B cell (primary cell): ENCODE results near the gene NKX6-2. TPM values are rescaled to one million over a fixed set of nuclear protein-coding genes. Genes with fewer than 3 reads are reported as not detected.

Experiments used
- ATAC-seq: fragments of 200-7000 bp; cut with Tn5 transposase; one replicate; pipeline ENCODE4 v1.10.0; 2021; ENCODE audit warnings: low read depth, mild to moderate bottlenecking, moderate number of reproducible peaks, moderate library complexity
- CTCF ChIA-PET: fragments of 350-600 bp; sonication (Branson Sonifier 250); formaldehyde crosslinking; loops from one replicate; lab custom pipeline; 2021; ENCODE audit warnings: antibody characterized with exemption, inconsistent platforms; lab: Charles Lee
- POLR2A ChIA-PET: fragments of 350-600 bp; sonication (Branson Sonifier 250); formaldehyde crosslinking; loops from one replicate; lab custom pipeline; 2021; ENCODE audit warnings: antibody characterized with exemption; lab: Charles Lee
- DNase-seq: peaks from one replicate; pipeline ENCODE4 v3.0.0; 2013
- H2AFZ ChIP-seq: 2 replicates; pipeline ENCODE4 v1.6.1; 2012; ENCODE audit warnings: mild to moderate bottlenecking, low read depth, low read length; ENCODE audit not compliant: insufficient read depth, poor library complexity, severe bottlenecking
- H3K27ac ChIP-seq, 2 donors: 1 replicate in 1 of 2; 2 replicates in 1 of 2; pipeline ENCODE4 v1.5.1; 2012 to 2013; ENCODE audit warnings: low read length in 2 of 2, mild to moderate bottlenecking in 2 of 2, moderate library complexity in 1 of 2
- H3K27me3 ChIP-seq, 4 experiments: fragments of 200-600 bp in 1 of 4; sonication (generic) in 1 of 4; replicated peaks in 1 of 4; 1 replicate in 2 of 4; 2 replicates in 2 of 4; pipeline versions ENCODE4 v1.6.1 to v1.7.0; 2013 to 2016; ENCODE audit warnings: low read length in 3 of 4, mild to moderate bottlenecking in 2 of 4, mixed read lengths in 1 of 4, moderate library complexity in 1 of 4; ENCODE audit not compliant: insufficient read depth in 4 of 4, control insufficient read depth in 3 of 4; ENCODE audit errors: control extremely low read depth in 1 of 4
- H3K36me3 ChIP-seq, 2 experiments: replicated peaks in 1 of 2; 1 replicate in 1 of 2; 2 replicates in 1 of 2; pipeline versions ENCODE4 v1.6.1 to v1.7.1; 2013; ENCODE audit warnings: low read length in 1 of 2; ENCODE audit not compliant: insufficient read depth in 2 of 2, control insufficient read depth in 1 of 2; ENCODE audit errors: control extremely low read depth in 1 of 2, extremely low read depth in 1 of 2
- H3K4me1 ChIP-seq, 2 donors: fragments of 200-600 bp in 1 of 2; sonication (generic) in 1 of 2; 1 replicate in 1 of 2; 2 replicates in 1 of 2; pipeline versions ENCODE4 v1.5.1 to v1.6.1; 2013 to 2017; ENCODE audit warnings: low read length in 2 of 2; ENCODE audit not compliant: control insufficient read depth in 2 of 2, insufficient read depth in 2 of 2
- H3K4me2 ChIP-seq: replicated peaks from 2 replicates; pipeline ENCODE3; 2012; ENCODE audit warnings: mild to moderate bottlenecking, low read depth, low read length; ENCODE audit not compliant: poor library complexity, severe bottlenecking
- H3K4me3 ChIP-seq, 5 experiments: fragments of 200-600 bp in 1 of 5; sonication (generic) in 1 of 5; 1 replicate in 3 of 5; 2 replicates in 2 of 5; pipeline versions ENCODE4 v1.5.1 to v1.7.0; 2011 to 2016; ENCODE audit warnings: low read length in 4 of 5, mild to moderate bottlenecking in 4 of 5, low read depth in 2 of 5, control low read depth in 1 of 5, moderate library complexity in 1 of 5; ENCODE audit not compliant: insufficient read depth in 1 of 5; ENCODE audit errors: control extremely low read depth in 1 of 5, extremely low read depth in 1 of 5
- H3K79me2 ChIP-seq: fragments of 200-600 bp; sonication (generic); one replicate; pipeline ENCODE4 v1.6.0; 2016; ENCODE audit warnings: low read length; ENCODE audit not compliant: control insufficient read depth, insufficient read depth
- H3K9ac ChIP-seq: fragments of 200-600 bp; sonication (generic); 2 replicates; pipeline ENCODE4 v1.6.1; 2017; ENCODE audit warnings: mild to moderate bottlenecking, low read length, moderate library complexity
- H3K9me3 ChIP-seq, 3 donors: one replicate each; pipeline versions ENCODE4 v1.6.1 to v1.7.1; 2013; ENCODE audit warnings: low read length in 2 of 3; ENCODE audit not compliant: control insufficient read depth in 2 of 3, insufficient read depth in 1 of 3; ENCODE audit errors: control extremely low read depth in 1 of 3
- H4K20me1 ChIP-seq: 2 replicates; pipeline ENCODE4 v1.6.0; 2012; ENCODE audit warnings: mild to moderate bottlenecking, low read length; ENCODE audit not compliant: insufficient read depth, control insufficient read depth, poor library complexity, severe bottlenecking
- H3K27ac Mint-ChIP-seq: one replicate; pipeline ENCODE4 v1.8.0; 2021; ENCODE audit warnings: mixed read lengths
- H3K27me3 Mint-ChIP-seq: one replicate; pipeline ENCODE4 v1.8.0; 2021; ENCODE audit warnings: mixed read lengths
- H3K4me1 Mint-ChIP-seq: one replicate; pipeline ENCODE4 v1.8.0; 2021; ENCODE audit warnings: mixed read lengths
- H3K4me3 Mint-ChIP-seq: one replicate; pipeline ENCODE4 v1.8.0; 2021; ENCODE audit warnings: mixed read lengths
- H3K9me3 Mint-ChIP-seq: one replicate; pipeline ENCODE4 v1.8.0; 2022; ENCODE audit warnings: mixed read lengths; ENCODE audit not compliant: insufficient read depth
- CTCF ChIP-seq: fragments of 200-600 bp; IDR thresholded peaks from one replicate; pipeline ENCODE4 v1.8.0; 2022; ENCODE audit warnings: antibody characterized with exemption, mild to moderate bottlenecking
- EZH2 ChIP-seq: IDR thresholded peaks from 2 replicates; pipeline ENCODE4 v1.6.1; 2012; ENCODE audit warnings: borderline replicate concordance, low read depth, mild to moderate bottlenecking, moderate library complexity, low read length; ENCODE audit not compliant: insufficient read depth, poor library complexity, severe bottlenecking
- WGBS: methylation state at CpG from one replicate; pipeline ENCODE4 v1.1.5; 2013; ENCODE audit warnings: missing lambda C conversion rate; ENCODE audit not compliant: insufficient coverage; 5-methylcytosine and 5-hydroxymethylcytosine counted together
- intact Hi-C: fragments of 100-400 bp; cut with micrococcal nuclease; formaldehyde crosslinking; loops from one replicate; pipeline ENCODE4 v1.10.0; 2022
- polyA plus RNA-seq: library from polyadenylated mRNA; depleted of rRNA; stranded (reverse); fragments of >200 nt; gene quantifications from 2 replicates; pipeline ENCODE4 v1.2.3, GENCODE V29; 2012
- total RNA-seq, 2 donors: library from RNA; stranded (reverse); fragments of 120-200 nt in 1 of 2; gene quantifications; 1 replicate in 1 of 2; 2 replicates in 1 of 2; pipeline versions ENCODE4 v1.2.3 to v1.2.4, GENCODE V29; 2013 to 2022

The NKX6-2 gene
- total and polyA plus RNA-seq, 2 donors (not counting 1 experiment from before 2014, with no cell fraction given): not detected

GRCh38 chr10:132768346-132769248, 17.4 kb downstream of the NKX6-2 start:
- Mint-ChIP-seq H3K4me1 (no peaks in the 10 kb centered on the region), H3K27ac (no peak overlapping the region), H3K9me3 (no peaks in the 10 kb centered on the region), H3K4me3 (no peak overlapping the region), H3K27me3 (no peaks in the 10 kb centered on the region)
- H2AFZ ChIP-seq: no peak overlapping the region
- peaks cover 0 to 43% (median 0%) of the 10 kb centered on the region in 3 donors for H3K9me3 ChIP-seq
- no peaks in the 10 kb centered on the region for H3K4me1 ChIP-seq
- peaks cover 7% of the 10 kb centered on the region for H4K20me1 ChIP-seq
- ATAC-seq (no peak), DNase-seq (no peak)
- no peaks in the 10 kb centered on the region for H3K27me3 ChIP-seq
- peaks cover 0 to 30% of the 10 kb centered on the region in 2 experiments for H3K36me3 ChIP-seq
- H3K4me2 ChIP-seq: no peak overlapping the region
- no peak overlapping the region for H3K27ac ChIP-seq
- no peaks in the 10 kb centered on the region for H3K79me2 ChIP-seq
- CTCF ChIA-PET: no interaction called here
- whole genome bisulfite sequencing: 97% methylated on average over 40 of the region's 41 CpGs
- TF ChIP-seq CTCF (no peak), EZH2 (no peak)
- no peak overlapping the region for H3K4me3 ChIP-seq
- intact Hi-C loops: no loop called here
- POLR2A ChIA-PET: no interaction called here
- no peak overlapping the region for H3K9ac ChIP-seq

GRCh38 chr10:132766291-132766690, 19.7 kb downstream of the NKX6-2 start:
- no peaks in the 10 kb centered on the region for H3K27me3 ChIP-seq
- Mint-ChIP-seq H3K27me3 (no peaks in the 10 kb centered on the region), H3K9me3 (no peaks in the 10 kb centered on the region), H3K4me1 (no peaks in the 10 kb centered on the region), H3K27ac (peak overlapping the region; percentile 16), H3K4me3 (no peak overlapping the region)
- no peak overlapping the region for H2AFZ ChIP-seq
- ChIA-PET POLR2A (no interaction called here), CTCF (no interaction called here)
- H3K27ac ChIP-seq: no peak overlapping the region
- H3K79me2 ChIP-seq: no peaks in the 10 kb centered on the region
- H3K9ac ChIP-seq: no peak overlapping the region
- intact Hi-C loops: no loop called here
- peaks cover 0 to 29% of the 10 kb centered on the region in 2 experiments for H3K36me3 ChIP-seq
- TF ChIP-seq EZH2 (no peak), CTCF (no peak)
- DNase-seq: no peak
- H3K4me1 ChIP-seq: no peaks in the 10 kb centered on the region
- H3K4me3 ChIP-seq: no peak overlapping the region
- ATAC-seq: no peak
- no peaks in the 10 kb centered on the region for H4K20me1 ChIP-seq
- H3K9me3 ChIP-seq: peaks cover 0 to 36% (median 0%) of the 10 kb centered on the region in 3 donors
- no peak overlapping the region for H3K4me2 ChIP-seq
- WGBS: 97% methylated on average over 13 of the region's 13 CpGs
